GM20000 (cell line): Measurements from ENCODE around the gene NDUFB1.

Experiments used
- DNase-seq: peaks from one replicate; pipeline ENCODE4 v3.0.0; 2012; ENCODE audit warnings: low spot score
- CTCF ChIP-seq: IDR thresholded peaks from 2 replicates; pipeline ENCODE4 v1.5.1; 2012; ENCODE audit warnings: mild to moderate bottlenecking, control low read depth; ENCODE audit errors: extremely low read depth, missing control alignments

Gene NDUFB1

GRCh38 chr14:92143962-92144361, 22.5 kb upstream of the NDUFB1 start:
- TF ChIP-seq CTCF: no peak
- DNase-seq: no peak

GRCh38 chr14:92143309-92143708, 21.8 kb upstream of the NDUFB1 start:
- TF ChIP-seq CTCF: no peak
- DNase-seq: no peak

DNA sequence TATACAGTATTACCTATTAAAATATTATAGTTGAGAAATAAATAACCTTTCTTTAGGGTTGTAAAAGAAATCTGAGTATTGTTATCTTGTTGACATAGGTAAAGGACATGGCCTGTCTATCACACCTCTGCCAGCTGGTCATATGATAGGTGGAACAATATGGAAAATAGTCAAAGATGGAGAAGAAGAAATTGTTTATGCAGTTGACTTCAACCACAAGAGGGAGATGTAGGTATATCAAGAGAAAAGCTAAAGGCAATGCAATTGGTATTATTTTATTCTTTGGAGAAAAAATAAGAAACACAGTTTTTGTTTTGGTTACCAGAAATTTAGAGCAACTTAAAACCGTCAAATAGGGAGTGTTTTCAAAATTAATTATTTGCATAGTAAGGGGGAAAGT, 13.8 kb upstream of the NDUFB1 start:
- no peak for DNase-seq
- no peak for TF ChIP-seq CTCF

DNA sequence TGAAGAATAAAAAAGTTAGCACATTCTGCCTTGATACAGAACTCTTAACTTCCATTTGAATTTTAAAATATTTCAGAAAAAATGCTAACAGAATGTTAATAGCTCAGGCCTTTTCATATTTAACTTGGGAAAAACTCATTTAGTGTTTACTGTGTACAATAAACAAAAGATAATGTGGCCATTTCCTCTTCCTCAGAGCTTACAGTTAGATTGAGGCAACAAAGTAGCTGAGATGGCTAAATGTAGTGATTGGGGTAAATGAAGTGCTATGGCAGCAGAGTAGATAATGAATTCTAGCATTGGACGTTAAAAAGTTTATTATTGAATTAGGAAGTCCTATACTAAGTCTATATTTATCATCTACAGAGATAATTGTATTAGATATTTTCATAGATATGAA, 12.9 kb upstream of the NDUFB1 start:
- TF ChIP-seq CTCF: no peak
- no peak for DNase-seq

DNA sequence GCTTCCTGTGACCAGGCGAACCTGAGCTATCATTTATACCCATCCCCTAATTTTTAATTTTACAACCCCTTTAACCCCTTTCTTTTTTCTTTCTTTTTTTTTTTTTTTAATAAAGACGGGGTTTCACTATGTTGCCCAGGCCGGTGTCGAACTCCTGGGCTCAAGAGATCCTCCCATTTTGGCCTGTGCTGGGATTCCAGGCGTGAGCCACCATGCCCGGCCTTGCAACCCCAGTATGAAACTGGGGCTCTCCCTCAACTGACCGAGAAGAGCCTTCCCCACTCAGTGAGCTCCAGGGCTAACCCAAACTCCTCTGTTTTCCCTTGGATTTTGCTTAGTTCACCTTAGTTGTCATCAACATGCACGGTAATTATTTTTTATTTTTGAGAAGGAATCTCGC, 1.3 kb upstream of the NDUFB1 start:
- TF ChIP-seq CTCF: no peak
- DNase-seq: no peak

DNA sequence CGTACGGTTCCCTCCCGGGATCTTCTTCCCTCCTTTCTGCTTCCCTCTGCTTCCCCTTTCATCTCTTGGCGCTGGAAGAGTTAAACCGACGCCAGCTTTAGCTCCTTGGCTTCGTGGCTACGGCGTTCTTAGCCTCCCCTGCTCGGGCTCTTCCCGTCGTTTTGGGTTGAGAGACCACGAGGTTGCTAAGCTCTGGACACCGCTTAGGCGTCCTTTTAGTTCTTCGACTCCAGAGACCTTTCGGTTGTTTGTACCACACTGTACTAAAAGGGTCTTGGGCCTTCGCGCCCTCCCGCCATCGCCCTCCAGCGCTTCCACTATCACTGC, 808 bp upstream of the NDUFB1 start:
- no peak for TF ChIP-seq CTCF
- DNase-seq: no peak

DNA sequence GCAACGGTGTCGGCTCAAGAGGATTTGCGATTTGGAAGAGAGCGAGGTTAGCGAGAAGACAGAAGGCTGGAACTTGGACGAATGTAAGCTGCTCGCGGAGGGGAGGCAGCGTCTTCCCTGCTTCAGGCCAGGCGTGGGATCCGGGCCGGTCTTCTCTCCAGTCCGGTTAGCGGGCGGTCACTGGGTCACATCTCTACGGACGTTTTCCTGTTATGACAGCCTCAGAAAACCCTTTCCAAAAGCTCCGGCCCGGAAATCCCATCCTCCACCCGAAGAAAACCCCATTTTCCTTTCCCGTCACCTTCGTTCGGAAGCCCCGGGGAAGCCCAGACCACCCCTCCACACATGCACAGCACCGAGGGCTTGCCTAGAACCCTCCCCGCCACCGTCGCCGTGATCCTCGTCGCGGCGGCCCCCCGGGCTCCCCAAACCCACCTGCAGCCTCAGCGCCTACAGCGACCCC, 268 bp downstream of the NDUFB1 start:
- DNase-seq: no peak
- TF ChIP-seq CTCF: no peak
